HuH-7 (cell line): ENCODE data around the gene CACNB2.
"Not testable (repeated sequence)": the region's sequence is repeated elsewhere in the genome, so short reads cannot be mapped to it uniquely, and the experiment has no call there.

Experiments used
- DNase-seq: peaks from one replicate; pipeline ENCODE4 v3.0.0; 2011; ENCODE audit warnings: low spot score

Gene CACNB2

GRCh38 chr10:18401416-18402195 lies 261.4 kb downstream of the CACNB2 start:
- no peak for DNase-seq

- DNase-seq: no peak
Observed at GRCh38 chr10:18402853-18403252, 262.6 kb downstream of the CACNB2 start.

- DNase-seq: no peak
Observed at GRCh38 chr10:18404530-18404929, 264.3 kb downstream of the CACNB2 start.

- DNase-seq: no peak
Observed at GRCh38 chr10:18406136-18406535, 265.9 kb downstream of the CACNB2 start.

GRCh38 chr10:18409599-18410397 lies 269.6 kb downstream of the CACNB2 start:
- no peak for DNase-seq

- DNase-seq: no peak
Observed at GRCh38 chr10:18414061-18414460, 273.8 kb downstream of the CACNB2 start.

- DNase-seq: no peak
Observed at GRCh38 chr10:18417950-18418527, 277.8 kb downstream of the CACNB2 start.

GRCh38 chr10:18418541-18419215 lies 278.5 kb downstream of the CACNB2 start:
- DNase-seq: no peak

GRCh38 chr10:18419945-18420344 lies 279.7 kb downstream of the CACNB2 start:
- DNase-seq: no peak

GRCh38 chr10:18421726-18422293 lies 281.6 kb downstream of the CACNB2 start:
- DNase-seq: no peak

- no peak for DNase-seq
Observed at GRCh38 chr10:18423058-18423637, 282.9 kb downstream of the CACNB2 start.

- no peak for DNase-seq
Observed at GRCh38 chr10:18424200-18424599, 284.0 kb downstream of the CACNB2 start.

GRCh38 chr10:18429335-18429734 lies 289.1 kb downstream of the CACNB2 start:
- no peak for DNase-seq

- no peak for DNase-seq
Observed at GRCh38 chr10:18436902-18437301, 296.7 kb downstream of the CACNB2 start.

- DNase-seq: no peak
Observed at GRCh38 chr10:18437486-18437885, 297.3 kb downstream of the CACNB2 start.

GRCh38 chr10:18438361-18439126 lies 298.3 kb downstream of the CACNB2 start:
- no peak for DNase-seq

- DNase-seq: no peak
Observed at GRCh38 chr10:18439601-18440000, 299.4 kb downstream of the CACNB2 start.

GRCh38 chr10:18445635-18446034 lies 305.4 kb downstream of the CACNB2 start:
- not testable (repeated sequence) for DNase-seq

GRCh38 chr10:18446205-18446604 lies 306.0 kb downstream of the CACNB2 start:
- no peak for DNase-seq

- no peak for DNase-seq
Observed at GRCh38 chr10:18449611-18450026, 309.4 kb downstream of the CACNB2 start.

GRCh38 chr10:18450298-18450697 lies 310.1 kb downstream of the CACNB2 start:
- no peak for DNase-seq
